Cardiac fibroblast (primary cell): Measurements from ENCODE around the gene CD177.

Source experiments
- DNase-seq, 2 donors: peaks; one replicate each; pipeline versions ENCODE4 v3.0.0 to v3.0.0-alpha.2; 2010; ENCODE audit warnings: low read depth in 2 of 2
- H3K4me3 ChIP-seq, 2 donors: replicated peaks in 1 of 2; 1 replicate in 1 of 2; 2 replicates in 1 of 2; pipeline ENCODE4 v1.5.1; 2011; ENCODE audit warnings: low read depth in 2 of 2, low read length in 2 of 2, mild to moderate bottlenecking in 2 of 2, moderate library complexity in 1 of 2
- TF ChIP-seq, protein P1 (sequence below): IDR thresholded peaks from one replicate; pipeline ENCODE4 v1.5.1; 2011; ENCODE audit warnings: low read depth, mild to moderate bottlenecking, low read length, inconsistent platforms

CD177 gene

DNA sequence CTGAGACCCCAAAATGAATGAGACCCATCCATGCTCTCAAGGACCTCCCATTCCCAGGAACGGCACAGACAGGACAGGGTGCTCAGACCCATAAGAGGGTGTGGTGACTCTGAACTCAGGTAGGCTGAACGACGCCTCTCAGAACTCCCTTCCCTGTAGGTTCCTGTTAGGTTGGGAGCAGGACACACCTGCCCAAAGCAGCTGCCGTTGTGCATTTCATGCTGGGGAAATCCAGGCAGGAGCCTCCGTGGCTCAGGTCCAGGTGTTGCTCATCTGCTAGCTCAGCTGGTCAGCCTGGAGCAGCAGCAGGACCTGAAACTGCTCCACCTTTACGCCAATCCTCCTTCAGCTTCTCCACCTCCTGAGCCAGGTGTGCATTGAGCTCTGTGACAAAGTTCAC, 42.1 kb downstream of the CD177 start:
- TF ChIP-seq, protein P1, sequence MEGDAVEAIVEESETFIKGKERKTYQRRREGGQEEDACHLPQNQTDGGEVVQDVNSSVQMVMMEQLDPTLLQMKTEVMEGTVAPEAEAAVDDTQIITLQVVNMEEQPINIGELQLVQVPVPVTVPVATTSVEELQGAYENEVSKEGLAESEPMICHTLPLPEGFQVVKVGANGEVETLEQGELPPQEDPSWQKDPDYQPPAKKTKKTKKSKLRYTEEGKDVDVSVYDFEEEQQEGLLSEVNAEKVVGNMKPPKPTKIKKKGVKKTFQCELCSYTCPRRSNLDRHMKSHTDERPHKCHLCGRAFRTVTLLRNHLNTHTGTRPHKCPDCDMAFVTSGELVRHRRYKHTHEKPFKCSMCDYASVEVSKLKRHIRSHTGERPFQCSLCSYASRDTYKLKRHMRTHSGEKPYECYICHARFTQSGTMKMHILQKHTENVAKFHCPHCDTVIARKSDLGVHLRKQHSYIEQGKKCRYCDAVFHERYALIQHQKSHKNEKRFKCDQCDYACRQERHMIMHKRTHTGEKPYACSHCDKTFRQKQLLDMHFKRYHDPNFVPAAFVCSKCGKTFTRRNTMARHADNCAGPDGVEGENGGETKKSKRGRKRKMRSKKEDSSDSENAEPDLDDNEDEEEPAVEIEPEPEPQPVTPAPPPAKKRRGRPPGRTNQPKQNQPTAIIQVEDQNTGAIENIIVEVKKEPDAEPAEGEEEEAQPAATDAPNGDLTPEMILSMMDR: no peak
- no peak overlapping the region for H3K4me3 ChIP-seq
- DNase-seq: no peak

DNA sequence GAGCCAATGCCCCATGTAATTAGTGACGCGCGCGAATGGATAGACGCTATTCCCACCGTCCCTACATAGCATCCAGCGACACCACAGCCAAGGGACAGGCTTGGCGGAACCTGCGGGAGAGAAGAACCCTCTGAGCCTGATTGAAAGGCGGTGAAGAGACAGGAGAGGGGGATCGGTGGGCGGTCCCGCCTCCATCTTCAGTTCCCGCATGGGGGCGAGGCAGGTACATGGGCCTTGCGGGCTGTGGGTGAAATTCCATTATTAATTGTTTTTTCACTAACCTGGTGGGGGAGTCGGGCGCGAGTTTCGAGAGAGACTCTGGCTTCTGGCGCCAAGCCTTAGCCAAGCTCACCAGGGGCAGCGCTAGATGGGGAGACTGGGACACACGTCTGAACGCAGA, 52.8 kb downstream of the CD177 start:
- DNase-seq: no peak
- TF ChIP-seq, protein P1: no peak
- no peak overlapping the region for H3K4me3 ChIP-seq

DNA sequence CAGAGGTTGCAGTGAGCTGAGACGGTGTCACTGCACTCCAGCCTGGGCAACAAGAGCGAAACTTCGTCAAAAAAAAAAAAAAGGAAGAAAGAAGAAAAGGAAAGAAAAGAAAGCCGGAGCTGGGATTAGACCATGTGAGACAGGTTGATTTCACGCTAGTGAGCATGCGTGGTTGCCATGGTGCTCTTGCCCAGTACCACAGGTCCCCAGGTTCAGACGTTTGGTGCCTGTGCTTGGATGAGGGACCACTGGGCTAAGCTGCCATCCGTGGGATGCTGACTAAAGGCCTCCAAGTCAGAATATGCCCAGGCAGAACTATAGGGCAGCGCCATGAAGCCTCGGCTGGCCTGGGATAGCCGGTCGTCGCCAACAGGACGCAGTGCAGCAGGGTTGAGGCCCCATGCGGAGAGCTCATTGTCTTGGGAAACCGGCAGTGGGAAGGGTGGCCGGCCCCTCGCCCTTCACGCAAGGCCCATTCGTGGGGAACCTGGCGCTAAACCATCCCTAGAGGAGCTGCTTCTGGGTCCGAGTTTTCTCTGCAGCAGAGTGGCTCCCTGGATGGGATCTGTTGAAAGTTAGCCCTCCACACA, 54.0 kb downstream of the CD177 start:
- TF ChIP-seq, protein P1: no peak
- no peak for DNase-seq
- no peak overlapping the region for H3K4me3 ChIP-seq

DNA sequence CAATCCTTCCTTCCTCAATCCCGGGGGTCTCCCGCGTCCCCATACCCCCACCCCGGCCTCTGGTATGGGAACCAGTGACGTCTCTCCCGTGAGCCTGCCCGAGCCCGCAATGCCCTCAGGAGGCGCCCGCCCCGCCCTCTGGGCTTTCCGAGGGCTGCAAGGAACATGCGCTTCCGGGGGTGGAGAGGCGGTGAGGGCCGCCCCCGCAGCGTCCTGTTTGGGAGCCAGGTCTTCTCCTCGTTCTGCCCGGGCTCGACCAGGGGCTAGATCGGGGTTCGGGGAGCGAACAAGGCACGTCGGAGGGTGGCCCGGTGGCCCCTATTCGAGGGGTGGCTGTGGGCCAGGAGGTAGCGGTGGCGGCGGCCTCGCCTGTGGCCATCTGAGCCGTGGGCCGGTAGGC, 54.6 kb downstream of the CD177 start:
- DNase-seq: no peak
- TF ChIP-seq, protein P1: no peak
- H3K4me3 ChIP-seq: no peak overlapping the region

DNA sequence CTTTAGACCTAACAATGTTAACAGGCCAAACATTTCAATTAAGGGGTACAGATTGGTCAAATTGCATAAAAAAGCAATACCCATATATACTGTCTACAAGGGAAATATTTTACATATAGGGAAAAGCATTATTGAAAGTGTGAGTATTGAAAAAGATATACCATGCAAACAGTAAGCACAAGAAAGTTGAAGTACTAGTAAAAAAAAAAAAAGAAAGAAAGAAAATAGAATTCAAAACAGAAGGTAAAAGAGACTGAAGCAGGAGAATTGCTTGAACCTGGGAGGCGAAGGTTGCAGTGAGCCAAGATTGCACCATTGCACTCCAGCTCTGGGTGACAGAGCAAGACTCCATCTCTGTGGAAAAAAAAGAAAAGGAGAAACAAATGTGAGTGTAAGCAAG, 55.9 kb downstream of the CD177 start:
- TF ChIP-seq, protein P1: no peak
- no peak overlapping the region for H3K4me3 ChIP-seq
- DNase-seq: no peak

DNA sequence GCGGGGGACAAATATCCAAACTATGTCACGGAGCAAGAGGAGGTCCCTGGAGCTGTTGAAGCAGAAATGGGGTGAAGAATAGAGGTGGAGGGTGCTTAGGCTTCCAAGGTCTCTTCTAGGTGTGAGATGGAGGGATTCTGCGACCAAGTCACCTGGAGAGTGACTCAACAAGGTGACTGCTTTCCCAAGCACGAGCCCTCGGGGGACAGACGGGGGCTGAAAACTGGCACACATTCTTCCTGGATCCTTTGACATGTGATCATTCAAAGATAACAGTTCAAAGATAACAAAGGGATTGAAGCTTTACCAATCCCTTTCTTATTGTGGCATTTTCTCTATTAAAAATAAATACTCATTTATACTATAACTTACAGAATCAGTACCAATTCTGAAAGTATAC, 59.0 kb downstream of the CD177 start:
- H3K4me3 ChIP-seq: no peak overlapping the region
- no peak for DNase-seq
- TF ChIP-seq, protein P1: no peak
